HFFc6 (cell line): ENCODE data around the gene FIBCD1. TPM values are rescaled to one million over a fixed set of nuclear protein-coding genes. Genes with fewer than 3 reads are reported as not detected.

Source experiments
- DNase-seq: peaks from one replicate; pipeline ENCODE4 v3.0.0-alpha.2; 2018
- H3K27ac Mint-ChIP-seq: 2 replicates; pipeline ENCODE4 v1.8.0; 2020; ENCODE audit warnings: mild to moderate bottlenecking, mixed read lengths
- H3K27me3 Mint-ChIP-seq: 2 replicates; pipeline ENCODE4 v1.8.0; 2021; ENCODE audit warnings: mild to moderate bottlenecking, moderate library complexity, mixed read lengths; ENCODE audit not compliant: insufficient read depth
- H3K36me3 Mint-ChIP-seq: 2 replicates; pipeline ENCODE4 v1.8.0; 2021; ENCODE audit warnings: low read depth, mixed read lengths
- H3K4me1 Mint-ChIP-seq: 2 replicates; pipeline ENCODE4 v1.8.0; 2020; ENCODE audit warnings: low read depth, mixed read lengths
- H3K4me3 Mint-ChIP-seq: 2 replicates; pipeline ENCODE4 v1.8.0; 2020; ENCODE audit warnings: mild to moderate bottlenecking, moderate library complexity, mixed read lengths
- H3K9me3 Mint-ChIP-seq: 2 replicates; pipeline ENCODE4 v1.8.0; 2020; ENCODE audit warnings: mild to moderate bottlenecking, mixed read lengths
- total RNA-seq, 6 experiments: library from RNA; stranded (reverse); fragmentation: NEBNext Ultra II Directional; extraction: Animal tissue kit (Norgen Biotek cat#: 25700); gene quantifications; 2 replicates in 1 of 6; 3 replicates in 5 of 6; pipeline ENCODE4 v1.2.3, GENCODE V29; 2021
- TF ChIP-seq, protein P1 (sequence below): fragments of 200-600 bp; sonication (generic); IDR thresholded peaks from 2 replicates; pipeline ENCODE4 v1.5.0; 2021; ENCODE audit warnings: antibody characterized with exemption, mild to moderate bottlenecking

The FIBCD1 gene
- total RNA-seq, 6 experiments from 2014 or later = 1.5 to 9.0 (median 8.0) TPM

GRCh38 chr9:130924448-130924788 lies 14.6 kb downstream of the FIBCD1 start:
- no peak for DNase-seq
- Mint-ChIP-seq H3K4me3 (no peak overlapping the region), H3K36me3 (no peaks in the 10 kb centered on the region), H3K27me3 (peaks cover 21% of the 10 kb centered on the region), H3K9me3 (no peaks in the 10 kb centered on the region), H3K27ac (no peak overlapping the region), H3K4me1 (peaks cover 15% of the 10 kb centered on the region)
- TF ChIP-seq, protein P1, sequence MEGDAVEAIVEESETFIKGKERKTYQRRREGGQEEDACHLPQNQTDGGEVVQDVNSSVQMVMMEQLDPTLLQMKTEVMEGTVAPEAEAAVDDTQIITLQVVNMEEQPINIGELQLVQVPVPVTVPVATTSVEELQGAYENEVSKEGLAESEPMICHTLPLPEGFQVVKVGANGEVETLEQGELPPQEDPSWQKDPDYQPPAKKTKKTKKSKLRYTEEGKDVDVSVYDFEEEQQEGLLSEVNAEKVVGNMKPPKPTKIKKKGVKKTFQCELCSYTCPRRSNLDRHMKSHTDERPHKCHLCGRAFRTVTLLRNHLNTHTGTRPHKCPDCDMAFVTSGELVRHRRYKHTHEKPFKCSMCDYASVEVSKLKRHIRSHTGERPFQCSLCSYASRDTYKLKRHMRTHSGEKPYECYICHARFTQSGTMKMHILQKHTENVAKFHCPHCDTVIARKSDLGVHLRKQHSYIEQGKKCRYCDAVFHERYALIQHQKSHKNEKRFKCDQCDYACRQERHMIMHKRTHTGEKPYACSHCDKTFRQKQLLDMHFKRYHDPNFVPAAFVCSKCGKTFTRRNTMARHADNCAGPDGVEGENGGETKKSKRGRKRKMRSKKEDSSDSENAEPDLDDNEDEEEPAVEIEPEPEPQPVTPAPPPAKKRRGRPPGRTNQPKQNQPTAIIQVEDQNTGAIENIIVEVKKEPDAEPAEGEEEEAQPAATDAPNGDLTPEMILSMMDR = no peak

- peaks cover 25% of the 10 kb centered on the region for H3K27me3 Mint-ChIP-seq
- H3K36me3 Mint-ChIP-seq = no peaks in the 10 kb centered on the region
- H3K9me3 Mint-ChIP-seq = no peaks in the 10 kb centered on the region
- H3K27ac Mint-ChIP-seq = no peak overlapping the region
- DNase-seq = no peak
- H3K4me1 Mint-ChIP-seq = peaks cover 13% of the 10 kb centered on the region
- H3K4me3 Mint-ChIP-seq = no peak overlapping the region
- TF ChIP-seq, protein P1 = no peak
Observed at GRCh38 chr9:130923611-130924447, 15.2 kb downstream of the FIBCD1 start.

DNA sequence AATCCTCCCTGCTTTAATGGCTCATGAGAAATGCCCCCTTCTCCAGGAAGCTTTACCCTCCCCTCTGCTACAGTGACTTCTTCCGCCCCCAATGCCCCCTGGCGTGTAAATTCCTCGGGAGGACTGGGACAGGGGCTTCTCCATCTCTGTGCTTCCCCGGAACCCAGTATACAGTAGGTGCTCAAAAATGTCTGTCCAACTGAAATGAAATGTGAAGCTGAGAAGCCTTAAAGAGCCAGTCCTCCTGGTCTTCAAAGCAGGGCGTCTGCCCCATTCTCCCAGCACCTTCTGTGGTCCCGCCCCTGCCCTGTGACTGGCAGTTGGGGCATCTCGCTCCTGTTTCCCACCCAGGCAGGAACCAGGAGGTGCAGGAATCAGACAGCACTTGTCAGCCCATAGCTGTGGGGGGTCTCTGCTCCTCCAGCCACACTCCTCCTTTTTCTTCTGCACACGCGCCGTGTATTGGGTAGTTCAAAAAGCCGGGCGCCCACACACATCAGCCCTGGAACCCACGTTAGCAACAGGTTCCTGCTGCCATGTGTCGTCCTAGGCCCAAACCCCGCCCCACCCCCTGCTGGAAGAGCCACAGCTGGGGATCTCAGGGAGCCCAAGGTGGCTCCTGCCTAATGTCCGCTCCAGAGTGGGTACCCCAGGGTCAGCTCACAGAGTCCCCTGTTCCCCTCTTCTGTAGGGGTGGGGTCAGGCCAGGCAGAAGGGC lies 16.0 kb downstream of the FIBCD1 start:
- no peak overlapping the region for H3K27ac Mint-ChIP-seq
- TF ChIP-seq, protein P1 = no peak

DNA sequence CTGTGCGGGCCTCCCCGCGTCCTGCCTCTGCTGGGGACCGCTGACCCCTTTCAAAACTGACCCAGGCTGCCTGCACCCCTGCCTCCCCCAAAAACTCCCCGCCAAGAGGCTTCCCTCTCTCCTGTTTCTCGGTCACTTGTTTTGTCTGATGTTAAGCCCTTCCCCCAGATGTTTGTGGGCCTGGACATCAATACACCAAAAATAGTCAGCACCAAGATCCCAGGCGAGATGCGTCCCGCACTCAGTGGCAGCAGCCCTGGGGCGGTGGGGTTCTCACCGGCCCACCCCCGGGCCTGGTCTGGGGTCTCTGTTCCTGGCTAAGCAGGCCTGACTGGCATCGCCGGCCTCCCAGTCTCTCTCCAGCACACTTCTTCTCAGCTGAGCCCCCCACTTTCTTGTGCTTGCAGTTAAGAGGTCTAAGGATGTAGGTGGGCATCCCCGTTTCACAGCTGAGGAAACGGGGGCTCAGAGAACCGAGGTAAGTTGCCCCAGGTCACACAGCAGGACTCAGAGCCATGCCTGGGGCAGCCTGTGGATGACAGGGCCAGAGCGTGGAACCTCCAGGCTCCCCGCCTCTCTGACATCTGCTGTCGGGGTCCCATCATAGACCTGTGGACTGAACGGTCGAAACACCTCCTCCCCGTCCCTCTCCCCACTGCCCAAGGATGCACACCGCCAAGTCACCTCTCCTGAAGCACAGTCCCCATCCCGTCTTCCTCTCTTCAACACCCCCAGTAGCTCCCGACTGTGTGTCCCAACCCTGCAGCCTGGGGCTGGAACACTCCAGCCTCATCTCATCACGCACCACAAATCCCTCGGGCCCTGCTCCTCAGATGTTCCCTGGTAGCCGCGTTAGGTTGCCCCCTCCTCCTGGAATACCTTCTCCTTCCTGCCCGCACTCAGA lies 16.8 kb downstream of the FIBCD1 start:
- Mint-ChIP-seq H3K9me3 (no peaks in the 10 kb centered on the region), H3K27ac (no peak overlapping the region), H3K36me3 (no peaks in the 10 kb centered on the region), H3K27me3 (peaks cover 27% of the 10 kb centered on the region), H3K4me1 (no peaks in the 10 kb centered on the region; the same call in none of the 2 replicates), H3K4me3 (no peak overlapping the region)
- TF ChIP-seq, protein P1 = no peak
- DNase-seq = no peak

More for the DNA sequence above, 16.0 kb downstream of the FIBCD1 start:
- H3K4me3 Mint-ChIP-seq = no peak overlapping the region
- no peaks in the 10 kb centered on the region for H3K36me3 Mint-ChIP-seq
- peaks cover 27% of the 10 kb centered on the region for H3K27me3 Mint-ChIP-seq
- DNase-seq = no peak
- peaks cover 5% of the 10 kb centered on the region for H3K4me1 Mint-ChIP-seq
- H3K9me3 Mint-ChIP-seq = no peaks in the 10 kb centered on the region

DNA sequence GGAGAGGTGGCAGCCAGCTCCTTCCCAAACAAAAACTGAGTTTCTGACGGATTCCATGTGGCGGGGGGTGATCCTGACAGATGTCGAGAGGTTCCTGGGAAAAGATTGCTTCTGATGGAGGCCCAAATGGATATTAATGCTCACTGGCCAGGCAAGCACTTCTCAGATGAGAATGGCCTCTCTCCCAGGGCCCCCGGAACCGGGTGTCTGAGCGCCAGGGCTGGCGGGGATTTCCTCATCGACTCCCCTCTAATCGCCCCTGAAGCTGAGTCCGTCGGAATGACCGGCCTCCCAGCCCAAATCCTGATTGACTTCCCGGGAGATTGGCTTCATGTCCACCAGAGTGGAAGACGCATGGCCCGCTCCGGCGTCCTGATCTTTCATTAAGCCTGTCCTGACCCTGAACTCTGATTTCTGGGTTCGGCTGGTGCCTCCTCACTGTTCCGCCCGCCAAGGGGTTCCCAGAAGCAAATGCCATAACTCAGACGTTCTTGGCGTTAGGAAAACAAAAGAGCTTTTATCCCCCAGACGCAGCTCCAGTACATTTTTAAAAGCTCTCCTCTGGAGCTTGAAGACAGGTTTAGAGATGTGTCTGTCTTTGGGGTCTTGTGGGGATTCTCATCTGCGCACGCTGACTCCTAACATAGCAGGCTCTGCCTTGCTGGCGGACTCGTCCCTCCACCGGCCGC lies 17.6 kb downstream of the FIBCD1 start:
- TF ChIP-seq, protein P1 = no peak
- Mint-ChIP-seq H3K27me3 (peaks cover 29% of the 10 kb centered on the region), H3K4me3 (no peak overlapping the region), H3K27ac (no peak overlapping the region), H3K36me3 (no peaks in the 10 kb centered on the region), H3K4me1 (no peaks in the 10 kb centered on the region; the same call in 1 of the 2 replicates), H3K9me3 (no peaks in the 10 kb centered on the region)
- DNase-seq = no peak
